Breast epithelium (tissue), 3 donors: ENCODE measurements around the gene EFNB3.

ENCODE experiments used
- CTCF ChIP-seq, 3 donors: fragments of 450-650 bp; IDR thresholded peaks; one replicate each; pipeline ENCODE4 v1.5.1; 2016 to 2017; ENCODE audit warnings: antibody characterized with exemption in 3 of 3, mild to moderate bottlenecking in 3 of 3, moderate library complexity in 3 of 3
- POLR2AphosphoS5 ChIP-seq, 3 donors: sonication (generic); formaldehyde crosslinking; IDR thresholded peaks; one replicate each; pipeline ENCODE4 v1.6.1; 2017; ENCODE audit warnings: antibody characterized with exemption in 3 of 3

- TF ChIP-seq CTCF (IDR thresholded peaks at IDR 0.05), result no peak
- TF ChIP-seq POLR2AphosphoS5 (IDR thresholded peaks at IDR 0.05), result no peak
These were observed 39.4 kb downstream of the EFNB3 start for GRCh38 chr17:7744416-7744815.
